ENCODE results near the gene PTPRN2.
"Not testable (repeated sequence)": the region's sequence is repeated elsewhere in the genome, so short reads cannot be mapped to it uniquely, and the experiment has no call there.

PTPRN2 gene

GRCh38 chr7:158227258-158227984, 360.2 kb downstream of the PTPRN2 start:
- H3K27ac Mint-ChIP-seq: no peak overlapping the region
- peaks cover 11% of the 10 kb centered on the region for H3K27me3 Mint-ChIP-seq (ENCODE audit: low read depth, poor library complexity)
- TF ChIP-seq CTCF (IDR thresholded peaks at IDR 0.05): no peak
- H3K4me3 Mint-ChIP-seq: no peak overlapping the region
- peaks cover 14% of the 10 kb centered on the region for H3K36me3 Mint-ChIP-seq (ENCODE audit: low read depth)
- no peak for DNase-seq
- no peaks in the 10 kb centered on the region for H3K4me1 Mint-ChIP-seq
- H3K9me3 Mint-ChIP-seq: peaks cover 44% of the 10 kb centered on the region

- no peaks in the 10 kb centered on the region for H3K36me3 Mint-ChIP-seq (ENCODE audit: low read depth)
- no peak overlapping the region for H3K4me3 Mint-ChIP-seq
- H3K4me1 Mint-ChIP-seq: no peaks in the 10 kb centered on the region
- DNase-seq: no peak
- peaks cover 3% of the 10 kb centered on the region for H3K27me3 Mint-ChIP-seq (ENCODE audit: low read depth, poor library complexity)
- peaks cover 52% of the 10 kb centered on the region for H3K9me3 Mint-ChIP-seq
- H3K27ac Mint-ChIP-seq: no peak overlapping the region
- TF ChIP-seq CTCF (IDR thresholded peaks at IDR 0.05): no peak
Measured at GRCh38 chr7:158216198-158216597, 371.4 kb downstream of the PTPRN2 start.

GRCh38 chr7:158209435-158209834, 378.2 kb downstream of the PTPRN2 start:
- H3K27ac Mint-ChIP-seq: no peak overlapping the region
- H3K4me1 Mint-ChIP-seq: no peaks in the 10 kb centered on the region
- peaks cover 4% of the 10 kb centered on the region for H3K27me3 Mint-ChIP-seq (ENCODE audit: low read depth, poor library complexity)
- no peaks in the 10 kb centered on the region for H3K36me3 Mint-ChIP-seq (ENCODE audit: low read depth)
- DNase-seq: no peak
- TF ChIP-seq CTCF (IDR thresholded peaks at IDR 0.05): no peak
- H3K9me3 Mint-ChIP-seq: peaks cover 21% of the 10 kb centered on the region
- no peak overlapping the region for H3K4me3 Mint-ChIP-seq

GRCh38 chr7:158206341-158206740, 381.3 kb downstream of the PTPRN2 start:
- TF ChIP-seq CTCF (IDR thresholded peaks at IDR 0.05): no peak
- Mint-ChIP-seq H3K27ac (no peak overlapping the region), H3K36me3 (ENCODE audit: low read depth) (no peaks in the 10 kb centered on the region), H3K9me3 (peaks cover 21% of the 10 kb centered on the region), H3K27me3 (ENCODE audit: low read depth, poor library complexity) (peaks cover 4% of the 10 kb centered on the region), H3K4me1 (no peaks in the 10 kb centered on the region), H3K4me3 (no peak overlapping the region)
- DNase-seq: no peak

- no peak for TF ChIP-seq CTCF (IDR thresholded peaks at IDR 0.05)
- H3K36me3 Mint-ChIP-seq (ENCODE audit: low read depth): no peaks in the 10 kb centered on the region
Measured at GRCh38 chr7:158204453-158204852, 383.2 kb downstream of the PTPRN2 start.

GRCh38 chr7:158203948-158204347, 383.7 kb downstream of the PTPRN2 start:
- not testable (repeated sequence) for H3K27ac Mint-ChIP-seq; H3K9me3 Mint-ChIP-seq; H3K36me3 Mint-ChIP-seq (ENCODE audit: low read depth); H3K27me3 Mint-ChIP-seq (ENCODE audit: low read depth, poor library complexity); H3K4me3 Mint-ChIP-seq; H3K4me1 Mint-ChIP-seq; DNase-seq

More at GRCh38 chr7:158204453-158204852, 383.2 kb downstream of the PTPRN2 start:
- no peak overlapping the region for H3K4me3 Mint-ChIP-seq
- no peak for DNase-seq
- H3K4me1 Mint-ChIP-seq: peaks cover 5% of the 10 kb centered on the region
- no peak overlapping the region for H3K27ac Mint-ChIP-seq
- peaks cover 7% of the 10 kb centered on the region for H3K9me3 Mint-ChIP-seq
- peaks cover 4% of the 10 kb centered on the region for H3K27me3 Mint-ChIP-seq (ENCODE audit: low read depth, poor library complexity)

All from nephron progenitor cell (in vitro differentiated cells).